ENCODE data around the gene CAMK1.

The CAMK1 gene

DNA sequence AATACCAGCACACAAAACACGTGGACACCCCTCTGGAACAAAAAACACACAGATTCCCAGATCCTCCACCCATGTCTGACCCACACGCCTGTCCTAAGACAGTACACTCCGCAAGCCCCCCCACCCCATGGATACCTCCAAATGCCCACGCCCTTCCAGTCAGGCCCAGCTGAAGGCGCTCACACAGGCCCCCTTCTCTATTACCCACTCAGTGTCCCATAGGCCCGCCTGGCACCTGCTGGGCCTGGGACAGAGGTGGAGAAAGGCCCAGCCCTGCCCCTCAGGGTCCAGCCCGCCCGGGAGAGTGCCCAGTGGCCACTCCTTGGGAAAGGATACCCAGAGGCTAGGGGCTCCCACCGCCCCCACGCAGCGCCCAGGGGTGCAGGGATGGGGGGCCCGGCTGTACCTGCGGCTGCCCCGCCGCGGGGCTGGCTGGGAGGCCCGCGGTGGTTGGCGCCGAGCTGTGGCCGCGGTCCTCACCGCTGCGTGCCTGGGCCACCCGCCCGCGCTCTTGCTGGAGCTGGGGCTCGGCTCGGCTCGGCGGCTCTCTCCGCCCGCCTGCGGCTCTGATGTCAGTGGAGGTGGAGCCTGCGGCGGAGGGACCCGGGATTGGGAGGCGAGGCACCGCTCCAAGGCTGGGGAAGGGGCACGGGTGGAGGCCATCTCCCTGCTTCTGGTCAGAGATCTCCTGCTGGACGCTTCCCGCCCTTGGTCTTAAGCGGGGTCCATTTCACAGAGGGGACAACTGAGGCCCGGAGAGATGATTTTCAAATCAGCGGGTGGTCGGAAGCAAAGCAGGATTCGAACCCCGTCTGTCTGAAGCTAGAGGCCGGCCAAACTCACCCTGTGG is at the start of gene CAMK1:
Gene CAMK1 (minus strand): TSS at position 522 of the 850 bp plus-strand sequence. CDS start 2,198 bp downstream, outside the sequence.
- in situ Hi-C loops (cut with MboI; ENCODE audit: low sequenced_read_pairs), result no loop called here

DNA sequence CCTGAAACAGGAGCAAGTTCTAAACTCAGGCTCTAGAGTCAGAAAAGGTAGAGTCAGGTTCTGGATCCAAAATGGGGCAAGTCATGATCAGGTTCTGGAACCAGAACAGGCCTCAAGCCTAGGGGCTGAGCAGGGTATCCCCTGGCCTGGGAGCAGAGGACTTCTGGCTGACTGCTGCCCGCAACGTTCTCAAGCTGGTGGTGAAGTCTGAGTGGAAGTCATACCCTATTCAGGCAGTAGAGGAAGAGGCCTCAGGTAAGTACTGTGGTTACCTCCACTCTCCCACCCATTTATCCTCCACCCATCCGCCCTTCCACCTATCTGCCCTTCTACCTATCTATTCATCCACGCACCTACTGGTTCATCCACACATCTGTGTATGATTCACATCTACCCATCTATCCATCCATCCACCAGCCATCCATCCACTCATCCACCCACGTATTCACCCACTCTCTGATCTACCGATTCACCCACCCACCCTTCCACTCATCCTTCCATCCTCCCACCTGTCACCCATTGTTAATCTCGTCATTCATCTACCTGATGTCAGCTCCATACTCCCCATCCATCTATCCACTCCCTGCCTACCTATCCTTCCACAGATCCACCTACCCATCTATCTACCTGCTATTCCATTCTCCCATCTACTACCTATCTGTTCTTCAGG is 49.1 kb upstream of the CAMK1 start:
- in situ Hi-C loops (cut with MboI; ENCODE audit: low sequenced_read_pairs), result no loop called here

DNA sequence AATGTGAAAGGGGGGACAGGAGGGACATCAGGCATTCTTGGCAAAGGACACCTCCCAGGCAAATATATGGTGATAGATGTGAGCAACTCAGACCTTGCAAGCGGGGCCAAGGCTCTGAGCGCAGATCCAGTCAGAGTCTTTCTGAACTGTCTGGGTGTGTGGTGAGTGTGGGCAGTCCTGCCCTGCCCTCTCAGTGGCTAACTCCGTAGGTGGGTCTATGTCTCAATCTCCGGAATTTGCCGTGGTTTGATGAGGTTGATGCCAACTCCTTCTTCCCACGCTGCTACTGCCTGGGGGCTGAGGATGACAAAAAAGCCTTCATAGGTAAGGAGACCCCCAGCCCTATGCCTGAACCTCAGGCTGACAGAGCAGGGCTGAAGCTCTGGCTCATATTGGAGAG is 47.7 kb upstream of the CAMK1 start:
- in situ Hi-C loops (cut with MboI; ENCODE audit: low sequenced_read_pairs), result no loop called here

DNA sequence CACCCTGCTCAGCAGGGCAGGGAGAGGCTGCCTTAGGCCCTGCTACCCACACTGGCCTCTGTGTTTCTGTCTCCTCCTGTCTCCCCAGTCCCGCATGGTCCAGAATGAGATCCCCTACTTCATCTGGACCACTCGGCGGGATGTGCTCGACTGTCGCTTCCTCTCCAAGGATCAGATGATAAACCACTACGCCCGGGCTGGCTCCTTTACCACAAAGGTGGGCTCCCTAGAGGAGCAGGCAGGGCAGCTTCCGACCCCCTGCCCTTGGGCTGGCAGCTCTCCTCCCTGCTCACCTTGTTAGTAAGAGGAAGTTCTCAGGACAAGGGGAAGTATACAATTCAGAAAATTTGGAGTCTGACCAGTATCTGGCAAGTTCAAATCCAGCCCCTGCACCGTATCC is 46.2 kb upstream of the CAMK1 start:
- in situ Hi-C loops (cut with MboI; ENCODE audit: low sequenced_read_pairs), result no loop called here

DNA sequence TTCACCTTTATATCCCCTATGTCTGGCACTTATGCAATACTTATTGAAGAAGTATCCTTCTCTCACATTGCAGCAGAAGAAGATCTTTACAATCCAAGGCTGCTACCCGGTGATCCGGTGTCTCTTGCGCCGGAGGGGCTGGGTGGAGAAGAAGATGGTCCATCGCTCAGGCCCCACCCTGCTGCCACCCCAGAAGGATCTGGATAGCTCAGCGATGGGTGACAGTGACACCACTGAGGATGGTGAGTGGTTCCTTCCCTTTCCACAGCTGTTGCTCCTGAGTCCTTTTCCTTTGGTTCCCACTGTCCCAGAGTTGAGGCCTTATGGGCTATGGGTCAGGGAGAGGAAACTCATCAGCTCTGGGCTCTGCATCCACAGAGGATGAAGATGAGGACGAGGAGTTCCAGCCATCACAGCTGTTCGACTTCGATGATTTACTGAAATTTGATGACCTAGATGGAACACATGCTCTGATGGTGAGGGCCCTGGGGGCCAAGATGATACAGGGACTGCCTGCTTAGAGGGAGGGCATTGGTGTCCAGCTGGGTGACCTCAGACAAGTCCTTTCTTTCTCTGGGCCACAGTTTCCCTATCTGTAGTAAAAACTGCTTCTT is 43.2 kb upstream of the CAMK1 start:
- in situ Hi-C loops (cut with MboI; ENCODE audit: low sequenced_read_pairs), result no loop called here

DNA sequence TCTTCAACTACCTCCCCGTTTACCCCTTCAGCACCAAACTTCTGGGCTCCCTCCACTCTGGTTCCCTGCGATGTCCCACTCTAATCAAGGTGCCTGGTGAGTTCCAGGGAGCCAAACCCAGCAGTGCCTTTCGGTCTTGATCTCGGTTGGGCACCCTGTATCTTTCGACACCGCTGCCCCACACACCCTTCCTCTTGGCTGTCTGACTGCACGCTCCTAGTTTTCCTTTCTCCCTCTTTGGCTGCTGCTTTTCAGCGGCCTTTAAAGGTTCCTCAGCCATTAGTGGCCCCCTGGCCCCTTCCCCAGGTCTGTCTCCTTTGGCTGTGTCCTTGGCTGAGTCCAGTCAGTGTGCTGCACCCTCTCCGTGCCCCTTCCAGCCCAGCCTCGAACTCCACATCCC is 41.1 kb upstream of the CAMK1 start:
- in situ Hi-C loops (cut with MboI; ENCODE audit: low sequenced_read_pairs), result no loop called here

DNA sequence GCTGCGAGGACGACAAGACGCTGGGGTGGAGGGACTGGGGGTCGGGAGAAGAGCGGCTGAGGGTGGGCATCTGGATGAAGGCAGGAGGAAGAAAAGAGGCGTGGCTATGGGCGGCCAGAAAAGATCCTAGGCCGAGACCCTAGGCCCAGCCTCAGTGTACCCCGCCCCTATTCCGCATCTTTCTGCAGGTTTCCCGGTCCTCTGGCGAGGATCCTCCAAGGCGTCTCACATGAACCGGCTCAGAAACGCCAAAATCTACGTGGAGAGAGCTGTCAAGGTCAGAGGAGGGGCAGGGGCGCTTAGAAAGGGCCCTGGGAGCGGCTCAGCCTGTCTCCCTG is 40.7 kb upstream of the CAMK1 start:
- in situ Hi-C loops (cut with MboI; ENCODE audit: low sequenced_read_pairs), result no loop called here

DNA sequence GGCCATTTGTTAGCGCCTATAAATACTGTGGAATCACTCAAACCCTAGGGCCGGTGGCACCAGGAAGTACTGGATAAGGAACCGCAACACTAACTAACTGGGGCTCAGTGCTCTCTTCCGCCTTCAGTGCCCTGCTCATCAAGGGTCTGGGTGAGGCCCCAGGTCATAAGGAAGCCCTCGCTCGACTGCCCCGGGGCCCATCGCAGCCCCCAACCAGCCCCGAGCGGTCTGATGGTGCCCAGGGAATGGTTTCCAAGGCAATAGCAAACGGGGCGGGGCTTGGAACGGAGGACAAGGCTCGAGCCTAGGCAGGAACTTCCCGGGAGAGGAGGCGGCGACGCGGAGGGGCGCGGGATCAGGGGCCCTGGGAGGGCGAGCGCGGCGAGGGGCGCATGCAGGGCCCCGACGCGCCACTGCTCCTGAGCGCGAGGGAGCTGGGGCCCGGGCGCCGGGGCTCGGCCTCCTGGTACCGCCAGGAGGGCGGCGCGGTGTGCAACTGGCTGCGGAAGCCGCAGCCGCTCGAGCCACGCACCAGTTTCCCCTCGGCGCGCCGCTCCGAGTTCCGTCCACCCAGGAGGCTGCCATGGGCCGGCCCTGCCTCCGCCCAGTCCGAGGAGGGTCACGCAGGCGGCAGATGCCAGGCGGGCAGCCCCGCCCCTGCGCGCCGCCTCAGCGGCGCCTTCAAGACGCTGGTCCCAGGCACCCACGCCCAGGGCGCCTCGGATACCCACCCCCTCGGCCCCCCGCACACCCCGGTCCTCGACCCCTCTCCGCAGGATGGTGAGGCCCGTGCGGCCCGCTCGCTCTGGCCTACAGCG is 40.1 kb upstream of the CAMK1 start, which contains the start of gene TTLL3:
Gene TTLL3 (plus strand): TSS at position 648 of the 818 bp plus-strand sequence. CDS start 400 bp downstream, outside the sequence.
- in situ Hi-C loops (cut with MboI; ENCODE audit: low sequenced_read_pairs), result no loop called here

DNA sequence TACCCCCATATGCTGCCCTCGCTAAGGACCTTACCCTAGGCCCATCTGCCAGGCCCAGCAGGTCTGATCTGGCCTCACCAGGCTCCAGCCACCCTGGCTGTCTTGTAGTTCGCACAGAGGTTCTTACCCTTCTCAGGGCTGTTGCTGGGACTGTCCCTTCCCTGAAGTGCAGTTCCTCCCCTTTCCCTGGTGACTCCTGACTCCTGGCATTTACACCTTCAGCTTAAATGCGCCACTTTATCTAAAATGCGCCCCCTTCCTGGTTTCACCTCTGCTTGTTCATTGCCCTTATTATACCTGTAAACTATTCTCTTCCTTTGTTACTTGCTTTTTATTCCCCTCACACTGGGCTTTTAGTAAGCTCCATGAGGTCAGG is 39.5 kb upstream of the CAMK1 start:
- in situ Hi-C loops (cut with MboI; ENCODE audit: low sequenced_read_pairs), result no loop called here

DNA sequence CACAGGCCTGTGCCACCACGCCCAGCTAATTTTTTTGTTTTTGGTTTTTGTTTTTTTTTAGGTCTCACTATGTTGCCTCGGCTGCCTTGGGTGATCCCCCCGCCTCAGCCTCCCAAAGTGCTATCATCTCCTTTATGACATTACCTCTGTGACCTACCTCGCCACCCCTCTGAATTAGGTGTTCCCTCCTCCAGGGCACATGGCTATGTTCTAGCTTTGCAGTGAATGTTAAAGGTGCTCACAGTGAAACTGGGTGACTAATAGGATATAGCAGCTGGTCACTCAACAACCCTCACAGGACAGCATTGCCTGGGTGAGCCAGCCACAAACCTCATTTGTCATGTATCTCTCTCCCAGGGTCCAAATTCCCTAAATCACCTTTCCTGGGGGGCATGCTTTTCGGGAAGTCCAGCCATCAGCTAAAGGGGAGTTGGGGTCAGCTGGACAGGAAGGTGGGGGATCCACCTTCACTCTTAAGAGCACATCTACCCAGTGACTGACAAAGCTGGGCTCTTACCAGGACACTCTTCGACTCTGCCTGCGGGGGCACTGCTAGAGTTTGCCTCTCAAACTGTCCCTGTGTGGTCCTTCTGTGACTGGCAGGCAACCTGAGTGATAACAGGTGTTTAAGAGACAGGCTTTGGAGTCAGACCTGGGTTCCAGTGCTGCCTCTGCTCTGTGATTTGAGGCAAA is 38.7 kb upstream of the CAMK1 start:
- in situ Hi-C loops (cut with MboI; ENCODE audit: low sequenced_read_pairs), result no loop called here

DNA sequence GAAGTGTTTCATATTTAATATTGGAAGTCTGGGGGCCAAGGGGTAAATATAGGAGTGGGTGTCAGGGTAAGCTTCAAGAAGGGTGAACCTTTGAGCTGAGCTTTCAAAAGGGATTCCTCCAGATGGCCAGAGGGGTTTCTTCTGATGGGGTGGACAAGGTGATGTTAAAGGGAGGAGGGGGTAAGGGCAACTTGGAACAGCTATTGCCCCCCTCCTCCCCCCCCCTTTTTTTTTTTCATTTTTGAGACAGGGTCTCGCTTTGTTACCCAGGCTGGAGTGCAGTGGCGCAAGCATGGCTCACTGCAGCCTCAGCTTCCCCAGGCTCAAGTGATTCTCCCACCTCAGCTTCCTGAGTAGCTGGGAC is 38.2 kb upstream of the CAMK1 start:
- in situ Hi-C loops (cut with MboI; ENCODE audit: low sequenced_read_pairs), result no loop called here

DNA sequence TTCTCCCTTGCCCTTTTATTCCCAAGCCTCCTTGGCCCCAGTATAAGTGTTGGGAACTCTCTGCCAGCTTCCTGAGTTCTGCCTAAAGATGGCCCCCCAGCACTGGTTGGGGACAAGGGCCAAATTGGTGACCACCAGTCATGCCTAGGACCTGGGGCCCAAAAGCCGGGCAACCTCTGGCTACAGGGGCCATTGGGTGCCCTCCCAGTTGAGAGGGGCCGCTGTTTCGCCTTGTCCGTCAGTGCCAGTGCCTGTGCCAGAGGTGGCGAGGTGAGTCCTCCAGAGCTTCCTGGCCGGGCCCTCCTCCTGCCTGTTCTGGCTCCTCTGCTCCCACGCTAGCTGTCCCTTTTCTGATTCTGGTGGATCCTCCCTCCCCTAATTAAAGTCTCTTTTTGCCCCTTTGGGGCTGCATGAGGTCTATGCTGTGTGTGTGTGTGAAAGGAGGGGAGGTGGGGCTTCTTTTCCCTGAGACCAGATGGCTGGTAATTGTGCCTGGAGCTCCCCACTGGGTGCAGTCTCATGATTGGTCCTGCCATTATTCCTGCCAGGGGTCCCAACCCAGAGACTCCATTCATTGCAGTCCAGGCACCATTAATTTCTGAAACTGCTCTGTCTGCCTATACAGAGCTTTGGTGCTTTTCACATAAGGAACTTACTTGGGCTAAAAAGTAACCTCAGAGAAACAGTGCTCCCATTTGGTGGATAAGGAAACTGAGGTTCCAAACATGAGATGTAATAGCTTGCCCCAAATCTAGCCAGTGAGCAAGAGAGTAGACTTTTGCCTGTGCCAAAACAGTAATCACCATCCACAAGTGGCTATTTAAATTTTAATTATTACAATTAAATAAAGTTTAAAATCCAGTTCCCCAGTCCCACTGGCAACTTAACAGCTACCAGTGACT is 37.2 kb upstream of the CAMK1 start:
- in situ Hi-C loops (cut with MboI; ENCODE audit: low sequenced_read_pairs), result no loop called here

DNA sequence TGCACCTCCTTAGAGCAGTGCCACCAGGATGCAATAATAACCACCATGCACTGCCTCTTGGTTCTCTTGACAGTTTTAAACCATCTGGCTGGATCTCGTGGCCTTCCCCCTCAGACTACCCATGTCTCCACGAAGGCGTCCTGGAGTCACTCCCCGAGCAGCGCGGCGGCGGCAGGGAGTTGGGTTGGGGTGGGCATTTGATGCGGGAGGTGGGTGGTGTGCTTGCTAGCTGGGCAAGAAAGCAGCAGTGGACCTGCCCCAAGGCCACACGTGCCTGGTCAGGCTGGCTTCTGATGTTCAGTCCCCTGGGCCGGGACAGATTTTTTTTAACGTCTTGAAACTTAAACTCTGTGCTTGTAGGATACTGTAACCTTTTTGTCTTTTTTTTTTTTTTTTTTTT is 36.4 kb upstream of the CAMK1 start:
- in situ Hi-C loops (cut with MboI; ENCODE audit: low sequenced_read_pairs), result no loop called here

DNA sequence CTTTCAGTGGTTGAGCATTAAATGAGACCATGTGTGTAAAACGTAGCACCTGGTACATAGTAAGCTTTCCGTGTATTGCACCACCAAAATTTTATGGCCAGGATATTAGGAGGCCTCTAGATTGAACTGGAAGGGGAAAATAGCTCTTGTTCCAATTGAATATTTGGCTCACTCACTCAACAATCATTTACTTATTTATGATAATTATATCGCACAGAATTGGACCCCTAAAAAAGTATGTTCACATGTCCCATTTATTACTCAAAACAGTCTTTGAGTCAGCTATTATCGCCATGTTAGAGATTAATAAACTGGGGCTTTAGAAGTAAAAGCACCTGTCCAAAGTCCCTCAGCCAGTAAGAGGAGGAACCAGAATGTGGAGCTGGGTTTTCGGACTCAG is 35.2 kb upstream of the CAMK1 start:
- in situ Hi-C loops (cut with MboI; ENCODE audit: low sequenced_read_pairs), result no loop called here

DNA sequence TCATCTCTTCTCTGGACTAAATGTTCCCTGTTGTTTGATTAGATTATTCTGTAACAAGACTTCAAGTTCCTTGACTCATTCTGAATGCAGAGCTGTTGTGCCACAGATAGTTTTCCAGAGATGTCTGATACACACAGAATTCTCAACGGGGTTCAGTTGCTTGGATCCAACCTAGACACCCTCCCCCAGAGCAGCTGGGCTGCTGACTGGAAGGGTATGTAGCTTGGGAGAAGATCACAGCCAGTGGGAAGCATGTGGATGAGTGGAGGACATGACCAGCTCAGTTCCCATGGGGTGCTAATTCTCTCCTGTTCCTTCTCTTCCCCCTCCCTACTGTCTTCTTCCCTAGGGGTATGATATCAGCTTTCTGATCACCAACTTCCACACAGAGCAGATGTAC is 33.7 kb upstream of the CAMK1 start:
- in situ Hi-C loops (cut with MboI; ENCODE audit: low sequenced_read_pairs), result no loop called here

DNA sequence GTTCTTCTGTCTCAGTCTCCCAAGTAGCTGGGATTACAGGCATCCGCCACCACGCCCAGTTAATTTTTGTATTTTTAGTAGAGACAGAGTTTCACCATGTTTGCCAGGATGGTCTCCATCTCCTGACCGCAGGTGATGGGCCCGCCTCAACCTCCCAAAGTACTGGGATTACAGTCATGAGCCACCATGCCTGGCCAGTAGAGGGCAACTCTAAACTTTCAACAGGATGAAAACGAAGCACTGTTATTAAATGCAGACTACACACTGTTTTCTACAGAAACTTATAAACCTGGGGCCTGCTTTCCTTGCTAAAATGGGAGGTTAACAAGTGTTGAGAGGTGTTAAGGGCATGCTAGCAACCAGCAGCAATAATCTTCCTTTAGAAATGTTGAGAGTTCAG is 30.8 kb upstream of the CAMK1 start:
- in situ Hi-C loops (cut with MboI; ENCODE audit: low sequenced_read_pairs), result no loop called here

DNA sequence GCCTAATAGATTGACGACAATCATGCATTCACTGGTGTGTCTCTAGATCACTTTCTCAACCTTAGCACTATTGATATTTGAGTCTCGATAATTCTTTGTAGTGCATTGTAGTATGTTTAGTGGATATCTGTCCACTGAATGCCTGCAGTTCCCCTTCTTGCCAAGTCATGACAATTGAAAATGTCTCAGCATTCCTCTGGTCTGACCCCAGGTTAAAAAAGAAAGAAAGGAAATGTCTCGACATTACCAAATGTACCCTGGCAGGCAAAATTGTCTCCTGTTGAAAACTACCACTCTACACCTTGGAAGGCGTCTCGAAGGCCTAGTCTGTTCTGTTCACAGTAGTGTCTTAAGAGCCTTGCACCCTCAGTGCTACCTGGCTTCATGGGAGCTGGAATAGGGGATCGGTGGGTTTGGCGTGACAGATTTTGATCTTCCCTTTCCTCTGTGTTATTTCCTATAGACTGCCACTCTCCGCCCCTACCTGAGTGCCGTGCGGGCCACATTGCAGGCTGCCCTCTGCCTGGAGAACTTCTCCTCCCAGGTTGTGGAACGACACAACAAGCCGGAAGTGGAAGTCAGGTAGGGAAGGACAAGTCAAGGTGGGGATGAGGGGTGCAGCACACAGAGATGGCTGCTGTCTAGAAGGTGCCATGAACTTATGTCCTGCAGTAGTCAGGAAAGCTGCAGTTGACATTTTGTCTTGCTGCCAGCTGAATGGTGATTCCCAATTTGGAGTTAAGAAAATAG is 27.6 kb upstream of the CAMK1 start:
- in situ Hi-C loops (cut with MboI; ENCODE audit: low sequenced_read_pairs), result no loop called here

DNA sequence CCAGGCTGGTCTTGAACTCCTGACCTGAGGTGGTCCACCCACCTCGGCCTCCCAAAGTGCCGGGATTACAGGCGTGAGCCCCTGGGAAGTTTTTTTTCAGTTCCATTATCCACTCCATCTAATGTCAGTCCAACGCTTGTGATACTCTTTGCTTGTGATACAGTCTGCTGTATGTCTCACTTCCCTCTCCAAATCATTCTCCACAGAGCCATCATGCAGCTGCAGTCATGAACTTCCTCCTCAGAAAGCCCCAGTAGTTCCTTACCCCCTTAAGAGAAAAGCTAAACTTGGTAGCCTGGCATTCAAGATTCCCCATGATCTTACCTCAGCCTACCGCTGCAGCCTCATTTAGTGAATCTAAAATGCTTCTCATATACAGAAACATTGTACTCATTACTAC is 25.5 kb upstream of the CAMK1 start:
- in situ Hi-C loops (cut with MboI; ENCODE audit: low sequenced_read_pairs), result no loop called here

DNA sequence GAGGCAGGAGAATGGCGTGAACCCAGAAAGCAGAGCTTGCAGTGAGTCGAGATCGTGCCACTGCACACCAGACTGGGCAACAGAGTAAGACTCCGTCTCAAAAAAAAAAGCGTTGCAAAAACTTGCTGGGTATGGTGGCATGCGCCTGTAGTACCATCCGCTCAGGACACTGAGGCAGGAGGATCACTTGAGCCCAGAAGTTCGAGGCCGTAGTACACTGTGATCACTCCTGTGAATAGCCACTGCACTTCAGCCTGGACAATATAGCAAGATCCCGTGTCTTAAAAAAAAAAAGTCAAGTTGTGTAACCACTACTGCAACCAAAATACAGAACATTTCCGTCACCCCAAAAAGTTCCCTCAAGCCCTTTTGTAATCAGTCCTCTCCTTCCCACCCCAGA is 24.7 kb upstream of the CAMK1 start:
- in situ Hi-C loops (cut with MboI; ENCODE audit: low sequenced_read_pairs), result no loop called here

Measured in HL-60/S4 treated with retinoic acid at 250 ng/mL for 4 days and 3 days (cell line).